ENCODE results near the gene MAVS. TPM values are rescaled to one million over a fixed set of nuclear protein-coding genes. Genes with fewer than 3 reads are reported as not detected.
A peak's percentile ranks its signal among the peaks of the same experiment; 100 is the strongest.
"Not testable (repeated sequence)": the region's sequence is repeated elsewhere in the genome, so short reads cannot be mapped to it uniquely, and the experiment has no call there.

MAVS gene
- total RNA-seq, 1 donor from 2014 or later, result 35.7 TPM

DNA sequence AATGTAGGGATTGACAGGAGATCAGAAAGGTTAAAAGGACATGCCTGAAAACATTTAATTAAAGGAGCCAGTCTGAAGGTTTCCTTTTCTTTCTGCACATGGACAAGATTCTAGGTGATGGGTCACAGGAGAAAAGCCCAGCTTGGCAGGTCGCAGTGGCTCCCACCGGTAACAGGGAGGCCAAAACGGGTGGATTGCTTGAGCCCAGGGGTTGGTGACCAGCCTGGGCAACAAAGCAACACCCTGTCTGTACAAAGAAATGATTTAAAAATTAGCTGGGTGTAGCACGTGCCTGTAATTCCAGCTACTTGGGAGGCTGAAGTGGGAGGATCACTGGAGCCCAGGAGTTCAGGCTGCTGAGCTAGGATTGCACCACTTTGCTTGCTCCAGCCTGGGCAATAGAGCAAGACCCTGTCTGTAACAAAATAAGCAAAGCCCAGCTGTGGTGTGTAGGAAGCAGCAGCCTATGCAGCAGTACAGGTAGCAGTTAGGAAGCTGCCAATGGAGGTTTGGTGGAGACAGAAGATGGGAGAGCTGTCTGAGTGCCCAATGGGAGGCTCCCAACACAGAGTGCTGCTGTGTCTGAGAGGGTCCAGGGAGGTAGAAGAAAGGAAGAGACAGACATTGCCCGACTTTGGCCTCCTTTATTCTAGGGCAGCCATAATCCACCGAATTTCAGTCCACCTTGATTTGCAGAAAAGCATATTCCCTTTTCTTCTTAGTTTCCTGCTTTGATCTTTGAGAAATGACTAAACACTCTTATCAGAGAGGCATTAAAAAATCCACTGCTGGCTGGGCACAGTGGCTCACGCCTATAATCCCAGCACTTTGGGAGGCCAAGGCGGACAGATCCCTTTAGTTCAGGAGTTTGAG is 33.4 kb upstream of the MAVS start:
- ATAC-seq (ENCODE audit: poor library complexity) (no peak), DNase-seq (no peak)
- intact Hi-C loops (cut with DNase I), result no loop called here

GRCh38 chr20:3813848-3814581 is 32.6 kb upstream of the MAVS start:
- ATAC-seq (ENCODE audit: poor library complexity) (no peak), DNase-seq (no peak)
- intact Hi-C loops (cut with DNase I), result no loop called here

GRCh38 chr20:3814928-3815495 is 31.6 kb upstream of the MAVS start:
- DNase-seq (no peak), ATAC-seq (ENCODE audit: poor library complexity) (no peak)
- intact Hi-C loops (cut with DNase I), result no loop called here

GRCh38 chr20:3815703-3816315 is 30.8 kb upstream of the MAVS start:
- intact Hi-C loops (cut with DNase I), result no loop called here

DNA sequence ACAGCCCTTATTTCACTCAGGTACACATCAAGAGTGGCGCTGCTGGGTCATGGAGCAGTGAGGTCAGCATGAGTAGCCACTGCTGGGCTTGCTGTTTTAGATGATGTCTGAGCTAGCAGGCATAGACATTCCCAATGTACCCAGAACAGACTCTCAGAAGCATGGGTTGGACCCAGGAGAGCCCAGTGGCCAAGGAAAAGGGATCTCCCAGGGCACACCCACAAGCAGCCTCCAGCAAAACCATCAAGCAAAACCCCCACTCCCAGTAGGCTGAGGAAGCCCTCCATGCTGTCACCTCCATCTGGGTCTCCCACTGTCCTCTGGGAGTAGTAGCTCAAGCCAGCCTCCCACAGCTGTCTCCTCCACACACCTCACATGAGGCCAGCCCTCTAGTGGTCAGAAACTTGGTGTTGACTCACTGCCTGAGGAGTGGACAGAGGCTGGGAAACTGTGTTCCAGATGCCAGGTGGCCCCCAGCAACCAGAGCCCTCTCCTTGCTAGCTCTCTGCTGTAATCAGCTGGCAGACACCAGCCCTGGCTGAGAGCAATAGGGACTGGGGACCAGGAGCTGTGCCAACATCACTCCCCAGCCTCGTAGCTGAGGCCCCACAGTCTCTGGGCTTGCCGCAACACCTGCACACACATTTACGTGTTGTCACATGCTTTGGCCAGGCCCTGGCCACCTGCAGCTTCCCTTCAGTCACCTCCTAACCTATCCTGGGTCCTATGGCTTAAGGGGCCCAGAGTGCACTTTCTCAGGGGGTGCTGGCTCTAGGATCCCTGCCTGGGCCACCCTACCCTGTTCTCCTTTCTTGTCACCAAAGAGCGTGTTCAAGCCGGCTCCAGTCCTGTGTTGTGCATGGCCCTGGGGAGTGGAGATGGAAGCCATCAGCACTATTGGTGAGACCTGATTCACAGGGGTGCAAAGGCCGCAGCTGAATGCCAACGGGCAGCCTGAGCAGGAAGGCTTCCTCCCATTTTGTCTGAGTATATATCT is 28.2 kb upstream of the MAVS start:
- DNase-seq, result peak; percentile 78
- peak; percentile 27 for ATAC-seq (ENCODE audit: poor library complexity)
- intact Hi-C loops (cut with DNase I), result loop anchor here (2.0 kb wide), 1 partner anchor 28 kb away; no protein-coding TSS in a partner anchor

More at GRCh38 chr20:3815703-3816315, 30.8 kb upstream of the MAVS start:
- ATAC-seq (ENCODE audit: poor library complexity) (no peak), DNase-seq (no peak)

- DNase-seq (no peak), ATAC-seq (ENCODE audit: poor library complexity) (no peak)
- intact Hi-C loops (cut with DNase I), result loop anchor here (2.0 kb wide), 1 partner anchor 29 kb away; no protein-coding TSS in a partner anchor
Observed at GRCh38 chr20:3819411-3820047, 27.1 kb upstream of the MAVS start.

- DNase-seq (peak; percentile 99), ATAC-seq (ENCODE audit: poor library complexity) (peak; percentile 96)
- intact Hi-C loops (cut with DNase I), result no loop called here
Observed at GRCh38 chr20:3820048-3820900, 26.4 kb upstream of the MAVS start, which contains the start of gene AP5S1. Gene AP5S1 (plus strand): TSS chr20:3820547. CDS start chr20:3822118, 1,571 bp downstream.

- no peak for DNase-seq
- intact Hi-C loops (cut with DNase I), result no loop called here
- no peak for ATAC-seq (ENCODE audit: poor library complexity)
Observed at GRCh38 chr20:3820901-3821727, 25.5 kb upstream of the MAVS start.

GRCh38 chr20:3821996-3822395 is 24.6 kb upstream of the MAVS start:
- DNase-seq, result no peak
- no peak for ATAC-seq (ENCODE audit: poor library complexity)
- intact Hi-C loops (cut with DNase I), result no loop called here

- ATAC-seq (ENCODE audit: poor library complexity), result no peak
- no peak for DNase-seq
- intact Hi-C loops (cut with DNase I), result no loop called here
Observed at GRCh38 chr20:3823881-3824280, 22.8 kb upstream of the MAVS start.

DNA sequence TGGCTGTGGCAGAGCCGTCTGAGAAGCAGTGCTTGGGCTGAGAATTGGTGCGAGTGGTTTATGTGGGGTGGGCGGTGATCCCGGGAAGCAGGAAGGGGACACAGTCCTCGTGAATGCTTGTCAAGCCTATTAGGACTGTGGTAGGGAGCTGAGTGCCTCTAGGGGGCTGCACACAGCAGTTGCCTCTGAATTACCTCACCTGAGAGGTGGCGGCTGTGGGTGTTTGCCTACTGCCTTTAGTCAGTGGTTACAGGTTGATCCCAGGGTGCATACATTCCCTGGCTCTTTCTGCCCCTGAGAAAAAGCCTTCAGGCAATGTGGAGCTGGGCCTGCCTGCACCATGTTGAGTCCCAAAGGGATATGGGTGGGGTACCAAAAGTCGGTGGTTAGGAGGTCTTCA is 21.1 kb upstream of the MAVS start:
- no peak for DNase-seq
- intact Hi-C loops (cut with DNase I), result no loop called here
- no peak for ATAC-seq (ENCODE audit: poor library complexity)

GRCh38 chr20:3826420-3826819 is 20.2 kb upstream of the MAVS start:
- DNase-seq, result no peak
- intact Hi-C loops (cut with DNase I), result no loop called here
- ATAC-seq (ENCODE audit: poor library complexity), result no peak

DNA sequence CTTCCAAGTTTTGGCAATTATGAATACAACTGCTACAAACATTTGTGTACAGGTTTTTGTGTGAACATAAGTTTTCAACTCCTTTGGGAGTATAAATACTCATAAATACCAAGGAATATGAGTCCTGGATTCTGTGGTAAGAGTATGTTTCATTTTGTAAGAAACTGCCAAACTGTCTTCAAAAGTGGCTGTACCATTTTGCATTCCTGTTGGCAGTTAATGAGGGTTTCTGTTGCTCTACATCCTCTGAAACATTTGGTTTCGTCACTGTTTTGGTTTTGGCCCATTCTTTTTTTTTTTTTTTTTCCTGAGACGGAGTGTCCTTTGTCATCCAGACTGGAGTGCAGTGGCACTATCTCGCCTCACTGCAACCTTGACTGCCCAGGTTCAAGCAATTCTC is 17.8 kb upstream of the MAVS start:
- DNase-seq, result no peak
- intact Hi-C loops (cut with DNase I), result no loop called here
- ATAC-seq (ENCODE audit: poor library complexity), result no peak

DNA sequence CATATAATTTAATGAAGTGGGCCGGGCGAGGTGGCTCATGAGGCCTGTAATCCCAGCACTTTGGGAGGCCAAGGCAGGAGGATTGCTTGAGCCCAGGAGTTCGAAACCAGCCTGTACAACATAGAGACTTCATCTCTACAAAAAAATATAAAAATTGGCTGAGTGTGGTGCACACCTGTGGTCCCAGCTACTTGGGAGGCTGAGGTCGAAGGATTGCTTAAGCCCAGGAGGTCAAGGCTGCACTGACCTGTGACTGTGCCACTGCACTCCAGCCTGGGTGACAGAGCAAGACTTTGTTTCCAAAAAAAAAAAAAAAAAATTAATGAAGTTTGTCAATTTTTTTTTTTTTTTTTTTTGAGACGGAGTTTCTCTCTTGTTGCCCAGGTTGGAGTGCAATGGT is 16.7 kb upstream of the MAVS start:
- intact Hi-C loops (cut with DNase I); DNase-seq; ATAC-seq (ENCODE audit: poor library complexity): not testable (repeated sequence)

GRCh38 chr20:3836132-3836531 is 10.5 kb upstream of the MAVS start:
- DNase-seq (no peak), ATAC-seq (ENCODE audit: poor library complexity) (no peak)
- intact Hi-C loops (cut with DNase I), result no loop called here

DNA sequence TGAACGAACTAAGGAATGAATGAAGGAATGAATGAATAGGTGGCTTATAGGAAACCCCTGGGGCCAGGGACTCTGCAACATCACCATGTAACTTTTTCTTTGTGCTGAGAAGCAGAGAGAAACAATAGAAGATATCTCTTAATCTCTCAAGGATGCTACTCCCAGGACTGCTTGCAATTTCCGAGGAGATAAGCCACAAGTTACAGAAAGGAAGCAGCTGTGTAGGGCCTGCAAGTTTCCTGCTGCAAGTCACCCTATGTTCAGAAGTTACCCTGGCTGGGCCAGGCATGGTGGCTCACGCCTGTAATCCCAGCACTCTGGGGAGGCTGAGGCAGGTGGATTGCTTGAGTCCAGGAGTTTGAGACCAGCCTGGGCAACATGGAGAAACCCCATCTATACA is 7.3 kb upstream of the MAVS start:
- DNase-seq (no peak), ATAC-seq (ENCODE audit: poor library complexity) (no peak)
- intact Hi-C loops (cut with DNase I), result no loop called here
